CD4-positive, alpha-beta T cell treated with Interleukin-15 for 1 hour (primary cell): ENCODE results near the gene CEP350.
A peak's percentile ranks its signal among the peaks of the same experiment; 100 is the strongest.

ENCODE experiments used
- DNase-seq: peaks from one replicate; pipeline ENCODE4 v3.0.0-alpha.2; 2020

The CEP350 gene, protein sequence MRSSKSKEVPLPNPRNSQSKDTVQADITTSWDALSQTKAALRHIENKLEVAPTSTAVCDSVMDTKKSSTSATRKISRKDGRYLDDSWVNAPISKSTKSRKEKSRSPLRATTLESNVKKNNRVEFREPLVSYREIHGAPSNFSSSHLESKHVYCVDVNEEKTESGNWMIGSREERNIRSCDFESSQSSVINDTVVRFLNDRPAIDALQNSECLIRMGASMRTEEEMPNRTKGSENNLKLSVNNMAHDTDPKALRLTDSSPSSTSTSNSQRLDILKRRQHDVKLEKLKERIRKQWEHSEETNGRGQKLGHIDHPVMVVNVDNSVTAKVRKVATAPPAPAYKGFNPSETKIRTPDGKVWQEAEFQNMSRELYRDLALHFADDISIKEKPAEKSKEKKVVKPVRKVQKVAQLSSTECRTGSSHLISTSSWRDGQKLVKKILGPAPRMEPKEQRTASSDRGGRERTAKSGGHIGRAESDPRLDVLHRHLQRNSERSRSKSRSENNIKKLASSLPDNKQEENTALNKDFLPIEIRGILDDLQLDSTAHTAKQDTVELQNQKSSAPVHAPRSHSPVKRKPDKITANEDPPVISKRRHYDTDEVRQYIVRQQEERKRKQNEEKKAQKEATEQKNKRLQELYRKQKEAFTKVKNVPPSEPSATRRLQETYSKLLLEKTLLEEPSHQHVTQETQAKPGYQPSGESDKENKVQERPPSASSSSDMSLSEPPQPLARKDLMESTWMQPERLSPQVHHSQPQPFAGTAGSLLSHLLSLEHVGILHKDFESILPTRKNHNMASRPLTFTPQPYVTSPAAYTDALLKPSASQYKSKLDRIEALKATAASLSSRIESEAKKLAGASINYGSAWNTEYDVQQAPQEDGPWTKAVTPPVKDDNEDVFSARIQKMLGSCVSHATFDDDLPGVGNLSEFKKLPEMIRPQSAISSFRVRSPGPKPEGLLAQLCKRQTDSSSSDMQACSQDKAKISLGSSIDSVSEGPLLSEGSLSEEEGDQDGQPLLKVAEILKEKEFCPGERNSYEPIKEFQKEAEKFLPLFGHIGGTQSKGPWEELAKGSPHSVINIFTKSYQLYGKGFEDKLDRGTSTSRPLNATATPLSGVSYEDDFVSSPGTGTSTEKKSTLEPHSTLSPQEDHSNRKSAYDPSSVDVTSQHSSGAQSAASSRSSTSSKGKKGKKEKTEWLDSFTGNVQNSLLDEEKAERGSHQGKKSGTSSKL (N-terminal part only)

DNA sequence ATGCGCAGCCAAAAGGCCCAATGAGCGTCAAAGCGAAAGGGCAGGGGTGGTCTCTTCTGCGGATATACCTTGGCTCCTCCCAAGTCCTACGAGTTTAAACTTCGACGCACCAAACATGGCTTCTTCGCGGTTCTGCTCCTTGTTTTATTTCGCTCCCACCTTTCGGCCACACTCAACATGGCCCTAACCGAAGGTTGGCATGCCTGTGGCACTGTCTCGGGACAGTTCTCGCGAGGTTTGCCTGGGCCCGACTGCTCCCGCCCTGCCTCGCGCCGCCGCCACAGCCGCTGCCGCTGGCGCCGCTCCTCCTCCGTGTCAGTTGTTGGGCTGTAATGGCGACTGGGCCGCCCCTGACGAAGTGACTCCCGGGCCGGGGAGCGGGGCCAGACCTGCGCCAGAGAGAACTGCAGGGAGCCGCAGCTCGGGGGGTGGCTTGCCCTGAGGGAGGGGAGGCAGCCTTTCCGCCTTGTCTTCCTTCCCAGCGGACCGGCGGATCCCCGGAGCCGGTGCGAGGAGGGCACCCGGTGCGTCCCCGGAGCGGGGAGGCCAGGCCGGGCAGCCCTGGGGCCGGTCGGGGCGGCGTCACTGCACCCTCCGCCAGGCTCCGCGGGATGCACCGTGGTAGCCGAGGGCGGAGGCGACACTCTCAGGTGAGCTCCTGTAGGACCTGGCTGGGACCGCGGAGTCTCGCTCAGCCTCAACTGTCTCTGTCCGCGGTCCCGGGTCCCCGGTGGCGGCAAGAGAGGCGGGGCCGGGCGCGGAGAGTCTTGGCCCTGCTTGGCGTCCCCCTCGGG is at the start of gene CEP350:
Gene CEP350, plus strand, starts transcription at position 318 of the 794 bp plus-strand sequence. CDS start 31,372 bp downstream, outside the sequence.
- DNase-seq: peak; percentile 99

DNA sequence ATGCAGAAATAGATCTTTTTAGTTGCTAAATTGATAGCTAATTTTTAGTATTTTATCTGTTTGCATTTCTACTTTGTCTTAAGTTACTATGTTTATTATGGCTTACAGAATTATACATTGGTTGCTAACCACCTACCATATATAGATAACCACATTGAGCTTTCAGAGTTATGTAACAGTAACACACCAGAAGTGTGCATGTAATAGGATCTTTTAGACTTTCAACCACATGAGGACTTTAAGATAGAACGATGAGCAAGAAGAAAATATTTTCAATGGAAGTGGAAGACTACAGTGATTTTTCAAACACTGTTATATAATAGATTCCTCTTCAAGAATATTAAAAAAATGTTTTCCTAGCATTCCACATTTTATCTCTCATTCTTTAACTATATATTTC is 43.7 kb upstream of the CEP350 start:
- DNase-seq: no peak

DNA sequence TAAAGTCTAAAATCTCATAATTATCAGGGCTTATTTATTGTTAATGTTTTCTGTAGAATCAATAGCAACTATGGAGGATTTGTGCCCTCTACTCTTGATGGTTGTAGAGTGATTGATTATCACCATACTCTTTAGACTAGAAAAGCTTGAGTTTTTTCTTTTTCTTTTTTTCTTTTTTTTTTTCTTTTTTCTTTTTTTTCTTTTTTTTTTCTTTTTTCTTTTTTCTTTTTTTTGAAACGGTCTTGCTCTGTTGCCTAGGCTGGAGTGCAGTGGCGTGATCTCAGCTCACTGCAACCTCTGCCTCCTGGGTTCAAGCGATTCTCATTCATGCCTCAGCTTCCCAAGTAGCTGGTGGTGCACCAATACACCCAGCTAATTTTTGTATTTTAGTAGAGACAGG is 42.8 kb upstream of the CEP350 start:
- DNase-seq: no peak

DNA sequence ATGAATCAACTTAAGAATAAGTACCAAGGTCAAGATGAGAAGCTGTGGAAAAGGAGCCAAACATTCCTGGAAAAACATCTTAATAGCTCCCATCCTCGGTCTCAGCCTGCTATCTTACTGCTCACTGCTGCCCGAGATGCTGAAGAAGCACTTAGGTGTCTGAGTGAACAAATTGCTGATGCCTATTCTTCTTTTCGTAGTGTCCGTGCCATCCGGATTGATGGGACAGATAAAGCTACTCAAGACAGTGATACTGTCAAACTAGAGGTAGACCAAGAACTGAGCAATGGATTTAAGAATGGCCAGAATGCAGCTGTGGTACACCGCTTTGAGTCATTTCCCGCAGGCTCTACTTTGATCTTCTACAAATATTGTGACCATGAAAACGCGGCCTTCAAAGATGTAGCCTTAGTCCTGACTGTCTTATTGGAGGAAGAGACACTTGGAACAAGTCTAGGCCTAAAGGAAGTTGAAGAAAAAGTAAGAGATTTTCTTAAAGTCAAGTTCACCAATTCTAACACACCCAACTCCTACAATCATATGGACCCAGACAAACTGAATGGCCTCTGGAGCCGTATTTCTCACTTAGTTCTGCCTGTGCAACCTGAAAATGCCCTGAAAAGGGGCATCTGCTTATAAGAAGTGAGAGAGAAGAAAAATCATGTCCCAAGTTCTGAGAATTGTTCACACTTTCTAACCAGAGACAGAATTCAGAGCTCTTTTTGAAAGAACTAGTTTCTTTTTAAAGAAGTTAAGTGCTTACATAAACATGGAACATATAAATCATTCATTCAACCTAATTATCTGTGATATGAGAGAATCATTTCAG is 36.8 kb upstream of the CEP350 start:
- no peak for DNase-seq

DNA sequence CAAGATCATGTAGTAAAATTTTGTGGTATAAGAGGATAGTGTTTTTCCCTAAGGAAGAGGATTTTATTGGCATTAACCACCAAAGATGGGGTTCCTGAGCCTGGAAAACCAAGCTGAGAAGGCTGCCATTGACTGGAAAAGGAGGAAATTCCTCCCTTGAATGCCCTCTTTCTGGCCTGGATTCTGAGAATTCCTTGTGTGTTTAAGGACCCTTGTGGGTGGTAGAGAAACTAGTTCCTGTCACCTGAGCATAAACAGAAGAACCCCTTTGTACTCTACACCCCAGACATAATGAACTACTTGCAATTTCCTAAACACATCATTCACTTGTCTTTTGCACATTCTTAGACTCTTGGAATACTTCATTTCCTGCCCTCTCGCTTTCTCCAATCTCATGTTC is 33.1 kb upstream of the CEP350 start:
- no peak for DNase-seq

DNA sequence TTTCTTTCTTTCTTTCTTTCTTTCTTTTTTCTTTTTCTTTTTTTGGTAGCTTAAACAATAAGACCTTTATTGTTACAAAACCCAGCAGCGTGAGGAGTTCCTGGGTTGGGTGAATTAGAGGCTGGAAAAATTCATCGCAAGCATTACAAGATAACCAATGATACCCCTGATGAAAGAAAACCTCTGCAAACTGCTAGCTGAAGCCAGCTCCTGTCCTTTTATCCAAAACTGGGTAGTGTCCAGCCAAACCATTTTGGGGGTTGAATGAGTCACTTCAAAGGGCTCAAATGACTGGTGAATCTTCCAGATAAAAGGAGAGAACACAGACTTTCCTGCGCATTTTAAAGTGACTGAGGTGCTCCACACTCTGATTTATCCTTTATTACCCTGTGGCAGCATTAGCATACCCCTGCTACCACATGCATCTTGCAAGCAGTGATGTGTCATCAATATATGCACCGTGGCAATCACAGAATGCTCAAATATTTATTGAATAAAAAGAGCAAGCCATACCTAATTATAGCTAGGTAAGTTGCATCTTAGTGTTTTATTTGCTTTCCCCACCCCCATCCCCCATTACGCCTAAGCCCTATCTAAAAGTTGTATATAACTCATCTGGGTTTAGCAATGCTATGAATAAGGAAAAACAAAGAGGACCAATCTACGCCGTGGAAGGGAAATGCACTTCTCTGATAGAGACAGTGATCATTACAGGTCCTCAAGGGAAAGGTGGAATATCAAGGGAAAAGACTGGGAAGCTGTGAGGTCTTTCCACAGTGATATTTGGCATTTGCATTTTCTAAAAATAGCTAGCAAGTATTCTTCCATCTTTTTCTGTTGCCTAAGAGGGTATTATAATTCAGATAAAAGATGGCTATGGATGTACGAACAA is 32.4 kb upstream of the CEP350 start:
- no peak for DNase-seq

DNA sequence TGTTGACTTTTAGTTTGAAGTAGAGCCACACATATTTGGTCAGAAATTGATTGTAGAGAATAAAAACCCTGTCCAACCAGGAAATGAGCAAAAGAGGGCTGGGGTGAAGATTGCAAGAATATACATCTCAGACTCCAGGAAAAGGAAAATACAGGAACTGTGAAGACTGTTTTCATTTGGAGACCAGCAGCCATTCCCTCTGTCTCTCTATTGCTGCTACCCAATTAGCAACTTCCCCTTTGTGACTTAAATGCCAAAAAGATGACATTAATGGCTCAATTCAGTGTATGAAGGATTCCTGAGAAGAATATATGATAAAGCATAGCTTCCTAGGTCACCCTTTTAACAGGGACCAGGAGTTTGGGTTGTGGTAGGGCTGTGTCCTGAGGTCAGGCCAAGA is 31.6 kb upstream of the CEP350 start:
- DNase-seq: no peak

DNA sequence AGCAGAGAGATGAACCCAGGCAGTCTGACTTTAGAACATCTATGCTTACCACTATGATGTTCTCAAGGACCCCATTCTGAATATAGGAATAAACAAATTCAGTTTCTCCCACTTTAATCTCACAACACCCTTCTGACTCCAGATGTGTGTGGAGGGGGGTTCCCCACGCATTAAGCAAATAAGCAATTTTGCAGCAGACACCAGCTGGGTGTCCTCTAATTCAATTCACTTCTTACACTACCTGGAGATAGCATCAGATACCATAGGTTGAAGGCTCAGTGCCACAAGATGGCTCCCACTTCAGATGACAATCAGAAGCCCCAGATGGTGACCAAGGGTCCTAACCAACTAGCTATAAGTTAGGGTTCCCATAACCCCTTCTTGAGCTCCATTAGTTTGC is 30.3 kb upstream of the CEP350 start:
- no peak for DNase-seq

DNA sequence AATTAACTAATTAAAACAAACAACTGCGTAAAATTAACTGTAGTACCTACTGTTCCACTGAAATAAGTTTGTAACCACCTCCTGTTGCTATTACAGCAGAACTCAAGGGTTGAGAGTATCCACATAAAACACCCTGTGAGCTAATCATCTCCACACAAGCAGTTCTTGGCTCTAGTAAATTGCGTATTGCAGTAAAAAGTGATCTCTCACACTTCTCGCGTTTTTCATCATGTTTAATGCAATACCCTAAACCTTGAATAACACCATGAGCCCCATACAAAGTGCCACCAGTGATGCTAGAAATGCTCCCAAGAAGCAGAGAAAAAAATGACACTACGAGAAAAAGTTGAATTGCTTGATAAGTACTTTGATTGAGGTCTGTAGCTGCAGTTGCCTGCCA is 29.3 kb upstream of the CEP350 start:
- DNase-seq: no peak

DNA sequence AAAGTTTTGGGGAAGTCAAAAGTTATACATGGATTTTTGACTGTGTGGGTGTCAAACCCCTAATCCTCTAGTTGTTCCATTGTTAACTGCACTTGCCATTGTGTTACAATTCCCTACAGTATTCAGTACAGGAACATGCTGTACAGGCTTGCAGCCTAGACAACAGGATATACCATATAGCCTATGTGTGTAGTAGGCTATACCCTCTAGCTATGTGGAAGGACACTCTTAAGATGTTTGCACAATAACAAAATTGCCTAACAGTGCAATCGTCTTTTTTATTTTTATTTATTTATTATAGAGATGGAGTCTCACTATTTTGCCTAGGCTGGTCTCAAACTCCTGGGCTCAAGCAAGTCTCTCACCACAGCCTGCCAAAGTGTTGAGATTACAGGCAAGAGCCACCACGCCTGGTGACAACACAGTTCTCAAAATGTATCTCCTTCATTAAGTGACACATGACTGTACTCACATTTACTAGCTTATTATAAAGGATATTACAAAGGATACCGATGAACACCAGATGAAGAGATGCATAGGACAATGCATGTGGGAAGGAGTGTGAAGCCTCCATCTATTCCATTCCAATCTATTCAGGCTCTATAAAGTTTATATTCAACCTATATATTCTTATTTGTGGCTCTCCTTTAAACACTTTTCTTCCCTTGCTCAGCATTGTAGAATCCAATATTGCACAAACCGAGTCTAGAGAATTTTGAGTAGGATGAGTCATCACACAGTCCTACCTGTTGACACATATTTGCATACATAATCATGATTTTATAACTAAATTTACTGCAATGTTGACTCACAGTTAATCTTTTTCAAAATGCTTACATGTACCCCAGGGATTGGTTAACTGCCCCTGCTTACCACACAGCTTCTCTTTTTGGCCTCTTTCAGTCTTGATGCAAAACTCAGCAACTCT is 28.4 kb upstream of the CEP350 start:
- DNase-seq: no peak

DNA sequence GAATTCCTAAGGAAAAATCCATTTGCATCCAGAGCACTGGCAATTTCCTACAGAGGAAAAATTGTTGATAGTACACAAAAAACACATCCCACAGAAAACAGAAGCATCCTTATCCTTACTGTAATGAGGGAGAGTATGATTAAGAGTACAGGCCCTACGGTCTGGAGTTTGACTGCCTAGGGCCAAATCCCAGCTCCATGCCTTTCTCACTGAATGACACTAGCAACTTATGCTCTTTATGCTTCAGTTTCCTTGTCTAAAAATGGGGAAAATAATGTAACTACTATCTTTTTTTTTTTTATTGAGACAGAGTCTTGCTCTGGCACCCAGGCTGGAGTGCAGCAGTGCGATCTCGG is 27.8 kb upstream of the CEP350 start:
- DNase-seq: no peak

DNA sequence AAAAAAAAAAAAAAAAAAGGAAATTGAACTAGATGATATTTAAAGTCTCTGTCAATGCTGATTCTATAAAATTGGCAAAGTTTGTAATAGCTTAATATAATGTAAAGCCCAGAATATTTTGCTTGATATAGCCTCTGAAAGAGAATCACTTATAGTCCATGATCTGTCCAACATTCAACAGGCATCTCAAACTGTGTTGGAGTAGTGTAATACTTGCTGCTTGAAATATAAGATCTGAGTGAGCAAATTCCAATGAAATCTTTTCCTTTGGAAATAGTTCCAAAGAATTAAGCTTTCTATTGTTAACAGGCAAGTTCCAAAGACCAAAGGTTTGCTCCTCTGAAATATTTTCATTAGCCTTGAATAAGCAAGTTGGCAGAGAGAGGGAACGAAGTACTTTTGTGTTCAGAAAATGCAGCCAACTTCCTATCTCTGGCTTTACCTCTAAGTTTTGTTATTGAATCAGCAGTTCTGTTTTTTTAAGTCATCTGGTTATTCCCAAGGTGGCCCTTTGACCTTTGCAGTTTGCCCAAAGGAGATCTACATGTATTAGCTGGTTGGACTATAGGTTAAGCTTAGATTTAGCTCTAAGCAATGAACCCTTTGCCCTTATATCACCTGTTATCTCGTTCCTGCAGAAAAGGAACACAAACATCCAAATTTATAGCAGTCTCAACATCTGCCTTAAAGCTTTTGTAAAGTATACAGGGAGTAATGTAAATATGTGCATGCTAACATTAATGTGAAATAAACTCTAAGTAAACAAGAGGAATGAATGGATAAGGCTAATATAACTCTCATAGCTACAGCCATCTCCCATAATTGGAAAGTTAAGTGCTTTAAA is 24.4 kb upstream of the CEP350 start:
- no peak for DNase-seq

DNA sequence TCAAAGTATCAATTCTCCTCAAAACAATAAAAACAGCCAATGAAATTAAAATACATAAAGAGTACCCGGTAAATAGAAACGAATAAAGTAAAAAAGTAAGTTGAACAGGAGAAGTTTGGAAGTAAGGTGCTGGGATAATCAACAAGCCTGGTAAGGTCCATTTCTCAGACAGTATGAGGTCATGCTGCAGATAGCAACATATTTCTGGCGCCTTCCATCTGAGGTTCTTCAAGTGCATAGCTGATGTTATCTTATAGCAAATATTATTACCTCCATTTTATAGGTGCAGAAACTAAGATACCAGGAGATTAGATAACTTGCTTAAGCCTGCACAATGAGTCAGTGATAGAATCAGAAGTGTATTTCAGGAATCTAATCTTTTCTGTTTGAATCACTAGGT is 23.7 kb upstream of the CEP350 start:
- DNase-seq: no peak

DNA sequence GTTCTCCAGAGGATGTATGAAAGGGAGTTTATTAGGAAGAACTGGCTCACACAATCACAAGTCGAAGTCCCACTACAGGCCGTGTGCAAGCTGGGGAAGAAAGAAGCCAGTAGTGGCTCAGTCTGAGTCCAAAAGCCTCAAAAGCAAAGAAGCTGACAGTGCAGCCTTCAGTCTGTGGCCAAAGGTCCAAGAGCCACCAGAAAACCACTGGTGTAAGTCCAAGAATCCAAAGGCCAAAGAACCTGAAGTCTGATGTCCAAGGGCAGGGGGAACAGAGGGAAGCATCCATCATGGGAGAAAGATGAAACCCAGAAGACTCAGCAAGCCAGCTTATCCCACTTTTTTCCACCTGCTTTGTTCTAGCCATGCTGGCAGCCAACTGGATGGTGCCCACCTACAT is 21.4 kb upstream of the CEP350 start:
- no peak for DNase-seq

DNA sequence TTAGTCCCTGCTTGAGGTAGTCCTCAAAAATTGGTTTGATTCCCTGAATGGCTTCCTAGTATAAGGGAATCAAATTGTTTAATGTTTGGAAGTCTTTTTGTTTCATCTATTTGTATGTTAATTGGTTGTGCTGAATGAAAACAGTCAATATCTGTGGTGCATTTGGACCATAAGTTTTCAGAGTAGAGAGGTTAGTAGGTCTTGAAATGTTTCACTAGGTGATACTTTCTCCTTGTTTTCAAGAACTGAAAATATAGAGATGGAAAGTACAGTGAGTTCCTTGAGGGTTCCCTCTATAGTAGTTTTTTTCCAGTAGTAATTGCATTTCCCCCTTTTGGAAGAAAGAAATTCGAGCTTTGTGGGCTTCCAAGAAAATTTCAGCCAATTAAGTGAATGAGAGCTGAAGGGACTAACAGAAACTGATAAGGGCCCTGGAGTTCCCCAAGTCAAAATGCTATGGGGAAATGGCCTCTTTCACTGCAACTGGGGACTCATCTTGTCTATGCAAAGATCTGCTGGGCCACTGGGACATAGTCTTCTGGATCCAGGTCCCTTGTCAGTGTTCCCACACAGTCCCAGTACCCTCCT is 18.6 kb upstream of the CEP350 start:
- DNase-seq: no peak

DNA sequence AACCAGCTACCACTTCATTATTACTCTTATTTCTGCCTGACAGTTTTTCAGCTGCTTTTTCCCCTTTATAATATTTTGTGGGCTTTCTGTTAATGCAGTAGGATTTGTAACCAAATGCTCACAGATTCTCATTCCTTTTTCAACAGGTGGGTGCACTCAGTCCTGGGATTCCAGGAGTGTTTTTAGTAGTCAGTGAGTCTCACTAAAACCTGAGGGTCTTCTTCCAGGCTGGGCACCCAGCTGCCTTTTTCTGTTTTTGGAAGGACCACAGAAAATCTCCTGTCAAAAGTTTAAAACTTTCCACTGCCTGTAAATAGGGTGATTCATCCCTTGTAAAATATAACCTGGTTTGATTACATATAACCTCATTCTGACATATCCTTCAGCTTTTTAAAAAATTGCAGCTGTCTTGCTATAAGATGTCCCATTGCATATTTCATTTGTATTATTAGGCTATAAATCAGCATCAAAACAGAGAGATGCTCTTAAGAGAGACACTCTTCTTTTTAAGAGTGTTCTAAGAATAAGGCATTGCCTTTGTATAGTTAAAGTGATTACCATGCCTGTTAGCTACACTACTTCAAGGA is 16.8 kb upstream of the CEP350 start:
- no peak for DNase-seq

DNA sequence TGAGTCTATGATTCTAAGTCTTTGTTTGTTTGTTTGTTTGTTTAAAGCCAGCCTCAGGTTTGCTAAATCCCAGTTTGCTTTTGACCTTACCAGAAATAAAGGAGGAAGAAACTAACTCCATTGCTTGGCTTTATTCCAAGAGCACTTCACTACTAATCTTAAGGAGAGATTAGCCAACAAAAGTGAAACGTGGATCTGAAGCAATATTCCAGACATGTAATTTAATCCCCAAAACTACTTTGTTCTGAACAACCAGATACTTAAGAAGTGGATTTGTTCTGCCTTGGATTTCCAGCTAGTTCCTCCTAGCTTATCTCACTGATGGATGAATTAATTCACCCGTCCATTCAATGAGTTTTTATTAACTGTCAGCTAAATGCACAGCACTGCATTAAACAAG is 15.9 kb upstream of the CEP350 start:
- no peak for DNase-seq

DNA sequence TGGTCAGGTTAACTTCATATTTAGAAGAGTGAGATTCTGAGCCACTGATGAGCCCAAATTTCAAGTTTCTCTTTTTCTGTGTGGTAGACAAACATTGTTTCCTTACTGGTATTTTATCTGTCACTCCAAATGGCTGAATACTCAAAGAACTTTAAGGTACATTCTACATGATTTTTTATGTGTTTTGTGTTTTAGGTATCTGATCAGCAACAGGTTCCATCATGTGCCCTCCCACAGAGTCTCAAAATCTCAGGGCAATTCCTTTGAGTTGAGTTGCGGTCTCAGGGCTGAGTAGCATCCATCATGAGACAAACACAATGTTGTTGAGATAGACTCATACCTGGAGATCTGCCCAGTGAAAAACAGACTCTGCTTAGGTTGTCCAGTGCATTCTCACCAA is 14.7 kb upstream of the CEP350 start:
- no peak for DNase-seq
